Activated CD4-positive, CD25-positive, alpha-beta regulatory T cell treated with anti-CD3 and anti-CD28 coated beads, Interleukin-2, amount 50 U/mL, for 16 hours (primary cell): ENCODE measurements around the gene SBNO2.

Experiments used
- DNase-seq: peaks from one replicate; pipeline ENCODE4 v3.0.0-alpha.2; 2020; ENCODE audit warnings: low read depth, low spot score

SBNO2 gene

DNA sequence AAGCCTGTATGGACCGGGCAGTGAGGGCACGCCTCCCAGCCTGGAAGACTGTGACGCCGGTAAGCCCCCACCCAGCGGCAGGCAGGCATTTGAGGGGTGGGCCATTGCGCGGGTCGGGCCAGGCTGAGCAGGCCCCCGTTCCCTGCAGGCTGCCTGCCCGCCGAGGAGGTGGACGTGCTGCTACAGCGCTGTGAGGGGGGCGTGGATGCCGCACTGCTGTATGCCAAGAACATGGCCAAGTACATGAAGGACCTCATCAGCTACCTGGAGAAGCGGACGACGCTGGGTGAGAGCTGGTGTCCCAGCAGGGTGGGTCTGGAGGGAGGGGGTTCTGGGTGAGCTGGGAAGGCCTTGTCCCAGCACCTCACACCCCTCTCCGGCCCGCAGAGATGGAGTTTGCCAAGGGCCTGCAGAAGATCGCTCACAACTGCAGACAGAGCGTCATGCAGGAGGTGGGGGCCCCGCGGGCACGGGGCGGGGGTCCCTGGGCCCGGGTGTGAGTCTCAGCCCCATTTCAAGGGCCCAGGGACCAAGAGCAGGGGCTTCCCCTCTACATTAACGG, 100.0 kb downstream of the SBNO2 start:
- DNase-seq = no peak

DNA sequence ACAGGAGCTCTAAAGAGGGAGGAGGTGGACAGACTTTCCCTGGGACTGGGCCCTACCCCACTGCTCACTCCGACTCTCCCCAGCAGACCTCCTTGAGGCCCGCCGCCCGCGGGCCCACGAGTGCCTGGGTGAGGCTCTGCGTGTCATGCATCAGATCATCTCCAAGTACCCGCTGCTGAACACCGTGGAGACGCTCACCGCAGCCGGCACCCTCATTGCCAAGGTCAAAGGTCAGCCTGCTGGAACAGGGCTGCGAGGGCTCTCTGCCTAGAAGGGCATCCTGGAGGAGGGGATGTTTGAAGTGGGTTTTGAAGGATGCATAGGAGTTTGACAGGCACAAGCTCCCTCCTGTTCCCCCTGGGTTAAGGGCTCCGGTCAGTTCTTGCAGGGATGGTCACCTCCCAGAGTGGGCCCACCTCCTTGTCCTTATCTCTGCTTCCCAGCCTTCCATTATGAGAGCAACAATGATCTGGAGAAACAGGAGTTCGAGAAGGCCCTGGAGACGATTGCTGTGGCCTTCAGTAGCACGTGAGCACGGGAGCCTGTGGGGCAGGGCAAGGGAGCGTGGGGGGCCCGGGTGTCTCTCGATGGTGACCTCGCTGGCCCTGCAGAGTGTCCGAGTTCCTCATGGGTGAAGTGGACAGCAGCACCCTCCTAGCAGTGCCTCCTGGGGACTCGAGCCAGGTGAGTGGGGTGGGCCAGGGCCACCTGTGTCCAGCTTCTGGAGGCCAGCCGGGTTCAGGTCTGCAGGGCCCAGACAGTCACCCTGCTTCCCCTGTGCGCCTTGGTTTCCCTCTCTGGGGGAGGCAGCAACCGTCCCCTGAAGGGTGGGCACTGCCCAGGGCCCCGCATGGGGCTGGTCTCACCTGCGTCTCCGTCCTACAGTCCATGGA, 100.8 kb downstream of the SBNO2 start:
- no peak for DNase-seq

DNA sequence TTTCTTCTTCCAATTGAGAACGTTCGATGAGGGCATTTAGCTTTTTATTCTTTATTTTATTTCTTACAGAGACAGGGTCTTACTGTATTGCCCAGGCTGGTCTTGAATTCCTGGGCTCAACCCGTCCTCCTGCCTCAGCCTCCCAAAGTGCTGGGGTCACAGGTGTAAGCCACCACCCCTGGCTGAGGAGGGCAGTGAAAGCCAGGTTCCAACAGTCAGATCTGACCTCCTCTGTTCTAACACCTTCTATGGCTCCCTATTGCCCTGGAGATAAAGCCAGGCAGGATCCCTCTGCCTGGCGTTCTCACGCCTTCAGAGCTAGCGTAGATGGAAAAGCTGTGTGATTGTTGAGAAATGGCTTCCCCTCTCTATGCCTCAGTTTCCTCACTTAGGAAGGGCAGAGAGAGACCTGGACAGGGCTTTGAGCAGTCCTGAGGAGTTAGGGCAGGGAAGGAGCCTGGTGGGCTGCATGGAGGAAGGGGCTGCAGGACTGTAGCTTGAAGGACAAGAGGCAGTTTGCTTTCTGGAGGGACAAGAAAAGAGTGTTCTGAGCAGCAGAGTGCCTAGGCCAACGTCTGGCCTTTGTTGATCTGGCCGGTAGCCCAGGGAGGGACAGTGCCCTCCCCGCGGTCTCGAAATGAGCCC, 101.6 kb downstream of the SBNO2 start:
- no peak for DNase-seq

DNA sequence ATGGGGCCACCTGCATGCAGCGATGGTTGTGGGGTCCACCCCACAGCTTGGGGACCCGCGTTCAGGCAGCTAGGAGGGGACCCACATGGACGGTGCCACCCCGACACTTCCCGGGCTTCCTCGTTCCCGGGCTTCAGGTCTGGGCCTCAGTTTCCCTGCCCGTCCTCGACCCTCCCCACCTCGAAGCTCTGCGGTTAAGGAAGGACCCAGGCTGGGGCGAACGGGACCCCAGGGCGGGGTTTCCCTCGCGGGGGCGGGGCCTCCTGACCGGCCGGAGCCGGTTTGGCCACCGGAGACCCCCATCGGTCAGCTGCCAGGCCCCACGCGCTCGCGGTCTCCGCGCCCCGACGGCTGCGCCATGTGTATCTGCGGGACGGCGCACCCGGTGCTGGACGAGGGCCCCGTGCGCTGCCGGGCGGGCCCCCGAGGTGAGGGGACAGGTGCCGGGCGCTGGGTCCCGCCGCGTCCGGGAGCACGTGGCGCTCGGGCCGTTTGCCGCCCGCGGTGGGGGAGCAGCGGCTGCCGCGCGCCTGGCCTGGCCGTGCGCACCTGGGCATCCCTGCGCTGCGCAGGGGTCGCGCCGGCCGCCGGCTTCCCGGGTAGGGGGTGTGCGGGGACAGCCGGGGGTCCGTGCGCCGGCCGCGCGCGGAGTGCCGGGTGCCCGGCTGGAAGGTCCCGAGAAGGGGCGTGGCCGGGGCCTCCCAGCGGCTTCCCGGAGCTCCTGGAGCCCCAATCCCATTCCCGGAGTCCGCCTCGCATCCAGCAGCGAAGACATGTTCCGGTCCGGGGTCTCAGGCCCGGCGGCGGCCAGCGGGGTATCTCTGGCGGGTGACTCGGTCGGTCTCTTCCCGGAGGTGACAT, 102.9 kb downstream of the SBNO2 start:
- DNase-seq = no peak

DNA sequence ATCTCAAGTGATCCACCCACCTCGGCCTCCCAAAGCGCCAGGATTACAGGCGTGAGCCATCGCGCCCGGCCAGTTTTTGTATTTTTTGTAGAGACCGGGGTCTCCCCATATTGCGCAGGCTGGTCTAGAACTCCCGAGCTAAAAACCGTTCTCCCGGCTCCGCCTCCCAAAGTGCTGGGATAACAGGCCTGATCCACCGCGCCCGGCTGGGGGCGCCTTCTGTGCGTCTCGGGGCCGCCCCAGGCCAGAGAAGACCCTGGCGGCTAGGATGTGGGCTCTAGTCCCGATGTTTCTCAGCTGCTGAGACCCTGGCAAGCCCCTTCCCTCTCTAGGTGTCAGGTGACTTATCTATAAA, 103.5 kb downstream of the SBNO2 start:
- DNase-seq = no peak

DNA sequence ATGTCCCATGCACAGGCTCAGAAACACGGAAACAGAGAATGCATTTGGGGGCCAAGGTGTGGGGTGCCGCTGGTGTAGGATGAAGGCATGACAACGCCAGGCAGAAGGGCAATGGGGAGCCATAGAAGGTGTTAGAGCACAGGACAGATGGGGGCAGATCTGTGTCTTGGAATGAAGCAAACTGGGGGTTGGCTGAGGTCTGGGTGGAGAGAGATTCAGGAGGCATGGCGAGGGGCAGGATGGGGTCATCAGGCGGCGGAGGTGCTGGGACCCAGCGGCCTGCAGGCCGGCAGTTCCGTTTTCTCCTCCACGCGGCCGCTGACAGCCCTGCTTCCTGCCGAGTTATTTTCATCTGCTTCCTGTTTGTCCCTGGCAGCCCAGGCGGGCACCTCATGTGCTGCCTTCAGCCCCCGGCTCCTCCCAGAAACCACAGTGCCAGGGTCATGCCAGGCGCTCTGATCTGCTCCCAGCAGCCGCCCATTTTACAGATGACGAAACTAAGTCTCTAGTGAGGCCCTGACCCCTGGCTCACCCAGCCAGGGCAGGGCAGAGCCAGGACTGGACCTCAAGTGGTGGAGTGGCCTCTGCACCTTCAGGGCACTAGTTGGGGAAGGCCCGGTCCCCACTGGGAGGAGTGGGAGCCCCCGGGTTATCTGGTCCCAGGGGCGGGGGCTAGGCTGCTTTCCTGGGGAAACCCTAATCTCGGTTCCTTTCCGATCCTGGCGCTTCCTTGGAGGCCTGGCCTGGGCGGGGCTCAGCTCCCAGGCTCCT, 104.9 kb downstream of the SBNO2 start:
- DNase-seq = peak; percentile 47

DNA sequence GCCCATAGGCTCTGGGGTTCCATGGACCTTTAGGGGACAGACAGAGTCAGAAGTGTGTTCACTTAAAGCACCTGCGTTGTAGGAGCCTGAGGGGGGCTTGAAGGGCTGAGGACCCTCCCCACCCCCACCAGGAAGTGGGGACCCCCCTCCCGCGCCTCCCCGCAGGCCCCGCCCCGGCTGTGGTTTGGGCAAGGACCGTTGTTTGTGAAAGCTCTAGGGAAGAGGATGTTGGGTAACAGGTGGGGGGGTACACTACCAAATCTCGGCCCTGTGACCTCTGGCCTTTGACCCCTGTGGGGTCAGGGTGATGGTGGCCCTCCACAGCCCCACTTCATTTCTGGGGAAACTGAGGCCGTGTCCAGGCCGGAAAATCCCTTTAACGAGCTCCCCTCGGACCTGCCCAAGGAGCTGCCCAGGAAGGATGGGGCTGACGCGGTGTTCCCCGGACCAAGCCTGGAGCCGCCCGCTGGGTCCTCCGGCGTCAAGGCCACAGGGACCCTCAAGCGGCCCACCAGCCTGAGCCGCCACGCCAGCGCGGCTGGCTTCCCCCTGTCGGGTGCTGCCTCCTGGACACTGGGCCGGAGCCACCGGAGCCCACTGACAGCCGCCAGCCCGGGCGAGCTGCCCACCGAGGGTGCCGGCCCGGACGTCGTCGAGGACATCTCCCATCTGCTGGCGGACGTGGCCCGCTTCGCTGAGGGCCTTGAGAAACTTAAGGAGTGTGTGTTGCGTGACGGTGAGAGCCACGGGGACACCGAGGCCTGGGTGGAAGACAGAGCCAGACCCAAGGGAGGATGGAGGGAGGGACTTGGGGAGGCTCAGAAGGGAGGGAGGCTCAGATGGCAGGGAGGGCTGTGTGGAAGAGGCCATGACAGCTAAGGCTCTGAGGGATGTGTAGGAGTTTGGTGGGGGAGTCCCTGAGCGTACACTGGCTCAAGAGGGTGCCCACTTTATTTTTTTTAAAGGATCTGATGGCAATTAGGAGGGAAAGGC, 105.8 kb downstream of the SBNO2 start:
- no peak for DNase-seq

DNA sequence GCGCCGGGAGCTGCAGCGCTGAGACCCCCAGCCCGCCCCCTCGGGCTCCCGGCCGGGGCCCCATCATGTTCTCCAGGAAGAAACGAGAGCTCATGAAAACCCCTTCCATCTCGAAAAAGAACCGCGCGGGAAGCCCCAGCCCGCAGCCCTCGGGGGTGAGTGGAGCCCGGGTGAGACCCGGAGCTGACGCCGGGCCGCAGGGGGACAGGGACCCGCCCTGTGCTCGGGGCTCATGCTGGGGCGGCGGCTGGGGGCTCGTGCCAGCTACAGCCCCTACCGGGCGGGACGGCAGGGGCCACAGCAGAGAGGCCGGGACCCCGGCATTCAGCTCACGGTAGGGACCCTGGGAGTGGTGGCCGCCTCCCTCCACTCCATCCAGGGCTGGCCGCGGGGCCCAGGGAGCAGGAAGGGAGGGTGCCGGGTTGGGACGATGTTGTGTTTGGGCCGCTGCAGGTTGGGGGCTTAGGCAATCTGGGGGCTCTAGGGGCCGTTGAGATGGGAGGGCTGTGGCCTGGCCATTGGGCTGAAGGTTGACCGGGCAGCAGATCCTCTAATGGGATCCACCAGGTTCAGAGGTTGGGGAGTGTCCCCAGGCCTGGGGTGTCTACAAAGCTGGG, 106.6 kb downstream of the SBNO2 start:
- DNase-seq = no peak

DNA sequence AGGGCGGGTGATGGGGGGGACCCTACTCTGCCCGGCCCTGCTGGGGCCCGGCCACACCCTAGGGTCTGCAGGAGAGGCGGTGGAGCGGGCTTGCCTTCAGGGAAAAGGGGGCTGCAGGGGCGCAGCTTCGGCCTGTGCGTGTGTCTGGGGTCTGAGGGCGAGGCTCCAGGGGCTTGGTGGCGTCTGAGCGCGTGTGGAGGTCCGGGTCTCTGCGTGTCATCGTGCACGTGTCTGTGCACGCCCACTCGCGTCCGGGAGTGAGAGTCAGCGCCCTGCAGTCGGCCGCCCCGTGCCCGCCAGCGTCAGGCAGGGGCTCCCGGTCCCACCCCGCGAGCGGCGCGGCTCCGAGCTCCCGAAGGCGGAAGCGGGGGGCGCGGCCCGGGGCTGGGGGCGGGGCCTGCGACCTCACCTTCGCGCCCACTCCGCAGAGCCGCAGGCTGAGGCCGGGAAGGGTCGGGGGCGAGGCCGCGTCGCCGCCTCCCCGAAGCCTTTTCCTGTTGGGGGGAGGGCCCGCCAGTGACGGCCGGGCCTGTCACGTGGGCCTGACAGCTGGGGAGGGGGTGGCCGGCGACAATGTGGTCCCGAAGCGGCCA, 107.2 kb downstream of the SBNO2 start, which contains the start of gene ARHGAP45:
Gene ARHGAP45, plus strand, starts transcription at position 420 of the 593 bp plus-strand sequence. CDS start 239 bp downstream, outside the sequence.
- peak; percentile 72 for DNase-seq

DNA sequence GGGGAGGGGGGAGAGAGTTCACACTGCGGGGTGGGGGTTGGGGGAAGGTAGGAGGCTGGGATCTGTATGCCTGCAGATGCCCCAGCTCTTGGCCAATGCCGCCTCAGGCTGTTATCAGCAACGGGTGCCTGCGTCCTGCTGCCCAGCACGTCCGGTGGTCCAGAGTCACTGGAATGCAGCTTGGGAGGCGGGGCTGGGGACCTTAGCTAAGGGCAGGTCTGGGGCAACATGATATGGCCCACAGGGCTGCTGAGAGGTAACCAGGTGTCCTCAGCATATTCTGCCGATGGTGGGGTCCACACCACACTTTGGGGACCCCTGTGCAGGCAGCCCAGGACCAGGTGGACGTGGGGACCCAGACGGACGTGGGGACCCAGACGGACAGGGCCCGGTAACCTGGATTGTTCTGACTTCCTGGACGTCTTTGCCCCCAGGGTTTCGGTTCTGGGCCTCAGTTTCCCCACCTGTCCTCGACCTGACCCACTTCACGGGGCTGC, 107.8 kb downstream of the SBNO2 start:
- DNase-seq = no peak

DNA sequence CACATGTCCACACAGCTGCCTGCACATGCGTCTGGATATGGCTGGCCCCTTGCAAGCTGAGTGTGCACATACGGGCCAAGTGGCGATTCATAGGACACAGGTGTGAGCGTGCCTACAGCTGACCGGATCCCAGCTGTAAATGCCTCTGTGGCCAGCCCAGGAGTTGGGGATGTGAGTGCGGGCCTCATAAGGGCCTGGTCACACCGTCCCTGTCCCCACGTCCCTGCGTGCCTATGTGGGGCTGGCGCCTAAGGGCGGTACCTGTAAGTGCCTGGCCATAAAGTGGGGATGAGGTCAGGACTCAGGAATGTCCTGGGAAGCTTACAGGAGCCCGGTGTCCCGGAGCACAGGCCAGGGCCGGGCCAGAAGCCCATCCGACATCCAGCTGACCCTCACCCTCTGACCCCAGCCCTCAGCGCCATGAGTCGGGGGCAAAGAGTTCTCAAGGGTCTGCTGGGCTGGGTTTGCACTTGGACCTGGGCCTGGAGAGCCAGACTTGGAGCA, 108.4 kb downstream of the SBNO2 start:
- no peak for DNase-seq

DNA sequence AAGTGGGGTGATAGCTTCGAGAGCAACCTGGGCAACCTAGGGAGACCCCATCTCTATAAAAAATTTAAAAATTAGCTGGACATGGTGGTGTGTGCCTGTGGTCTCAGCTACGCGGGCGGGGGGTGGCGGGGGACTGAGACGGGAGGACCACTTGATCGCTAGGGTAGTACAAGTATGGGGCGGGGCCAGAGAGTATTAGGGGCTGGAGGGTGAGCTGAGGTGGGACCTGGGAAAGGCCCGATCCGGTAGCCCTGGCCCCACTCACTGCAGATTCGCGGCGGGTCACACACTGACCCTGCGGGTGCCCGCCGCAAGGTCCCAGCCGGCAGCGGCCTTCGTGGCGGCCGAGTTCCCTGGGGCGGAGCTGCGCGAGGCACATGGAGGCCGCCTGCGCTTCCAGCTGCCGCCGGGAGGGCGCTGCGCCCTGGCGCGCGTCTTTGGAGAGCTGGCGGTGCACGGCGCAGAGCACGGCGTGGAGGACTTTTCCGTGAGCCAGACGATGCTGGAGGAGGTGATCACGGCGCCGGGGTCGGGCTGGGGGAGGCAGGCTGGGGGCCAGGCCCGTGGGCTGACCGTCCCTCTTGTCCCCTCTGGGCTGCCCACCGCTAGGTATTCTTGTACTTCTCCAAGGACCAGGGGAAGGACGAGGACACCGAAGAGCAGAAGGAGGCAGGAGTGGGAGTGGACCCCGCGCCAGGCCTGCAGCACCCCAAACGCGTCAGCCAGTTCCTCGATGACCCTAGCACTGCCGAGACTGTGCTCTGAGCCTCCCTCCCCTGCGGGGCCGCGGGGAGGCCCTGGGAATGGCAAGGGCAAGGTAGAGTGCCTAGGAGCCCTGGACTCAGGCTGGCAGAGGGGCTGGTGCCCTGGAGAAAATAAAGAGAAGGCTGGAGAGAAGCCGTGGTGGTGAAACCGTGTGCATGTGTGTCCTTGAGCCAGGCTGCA, 109.1 kb downstream of the SBNO2 start:
- no peak for DNase-seq

DNA sequence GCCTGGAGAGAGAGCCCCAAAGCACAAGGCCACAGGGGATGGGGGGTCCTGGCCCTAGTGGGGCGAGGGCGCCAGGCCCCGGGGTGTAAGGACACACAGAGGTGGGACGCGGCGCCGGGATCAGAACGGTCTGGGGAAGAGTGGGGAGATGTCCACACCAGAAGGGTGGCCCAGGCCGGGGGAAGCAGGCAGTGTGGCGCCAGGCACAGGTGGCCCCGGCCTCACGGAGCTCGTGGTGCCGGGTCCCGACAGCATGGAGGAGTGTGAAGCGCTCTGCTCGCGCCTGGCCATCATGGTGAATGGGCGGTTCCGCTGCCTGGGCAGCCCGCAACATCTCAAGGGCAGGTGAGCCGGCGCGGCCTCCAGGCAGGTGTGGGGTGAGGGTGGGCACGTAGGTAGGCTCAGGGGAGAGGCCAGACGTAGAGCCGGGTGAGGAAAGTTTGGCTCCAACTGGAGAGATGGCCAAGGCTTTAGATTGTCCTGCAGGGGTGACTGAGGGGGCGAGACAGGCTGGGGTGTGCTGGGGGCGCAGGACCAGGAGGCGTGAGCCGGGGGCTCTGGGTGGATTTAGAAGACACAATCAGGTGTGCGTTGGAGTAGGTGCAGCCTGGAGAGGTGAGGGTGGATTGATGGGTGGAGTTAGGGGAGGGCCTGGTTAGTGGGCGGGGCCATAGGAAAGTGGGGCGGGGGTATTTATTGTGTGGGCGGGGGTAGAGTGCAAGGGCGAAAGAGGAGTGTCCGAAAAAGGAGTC, 110.0 kb downstream of the SBNO2 start:
- no peak for DNase-seq

DNA sequence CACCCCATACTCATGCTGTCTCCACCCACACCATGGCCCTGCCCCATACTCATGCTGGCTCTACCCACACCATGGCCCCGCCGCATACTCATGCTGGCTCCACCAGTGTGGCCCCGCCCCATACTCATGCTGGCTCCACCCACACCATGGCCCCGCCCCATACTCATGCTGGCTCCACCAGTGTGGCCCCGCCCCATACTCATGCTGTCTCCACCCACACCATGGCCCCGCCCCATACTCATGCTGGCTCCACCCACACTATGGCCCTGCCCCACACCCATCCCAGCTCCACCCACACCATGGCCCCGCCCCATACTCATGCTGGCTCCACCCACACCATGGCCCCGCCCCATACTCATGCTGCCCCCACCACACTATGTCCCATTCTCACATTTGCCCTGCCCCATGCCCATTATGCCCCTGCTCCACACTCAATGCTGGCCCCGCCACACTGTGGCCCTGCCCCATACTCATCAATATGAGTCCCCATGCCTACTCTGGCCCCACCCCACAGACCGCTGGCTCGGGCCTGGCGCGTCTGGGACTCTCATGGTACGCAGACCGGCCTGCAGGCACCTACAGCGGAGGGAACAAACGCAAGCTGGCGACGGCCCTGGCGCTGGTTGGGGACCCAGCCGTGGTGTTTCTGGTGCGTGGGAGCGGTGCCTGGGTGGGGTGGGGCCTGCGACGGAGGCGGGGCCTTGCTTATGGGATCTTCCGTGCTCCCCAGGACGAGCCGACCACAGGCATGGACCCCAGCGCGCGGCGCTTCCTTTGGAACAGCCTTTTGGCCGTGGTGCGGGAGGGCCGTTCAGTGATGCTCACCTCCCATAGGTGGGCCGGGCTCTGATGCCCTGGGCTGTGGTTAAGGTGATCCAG, 110.8 kb downstream of the SBNO2 start:
- no peak for DNase-seq

DNA sequence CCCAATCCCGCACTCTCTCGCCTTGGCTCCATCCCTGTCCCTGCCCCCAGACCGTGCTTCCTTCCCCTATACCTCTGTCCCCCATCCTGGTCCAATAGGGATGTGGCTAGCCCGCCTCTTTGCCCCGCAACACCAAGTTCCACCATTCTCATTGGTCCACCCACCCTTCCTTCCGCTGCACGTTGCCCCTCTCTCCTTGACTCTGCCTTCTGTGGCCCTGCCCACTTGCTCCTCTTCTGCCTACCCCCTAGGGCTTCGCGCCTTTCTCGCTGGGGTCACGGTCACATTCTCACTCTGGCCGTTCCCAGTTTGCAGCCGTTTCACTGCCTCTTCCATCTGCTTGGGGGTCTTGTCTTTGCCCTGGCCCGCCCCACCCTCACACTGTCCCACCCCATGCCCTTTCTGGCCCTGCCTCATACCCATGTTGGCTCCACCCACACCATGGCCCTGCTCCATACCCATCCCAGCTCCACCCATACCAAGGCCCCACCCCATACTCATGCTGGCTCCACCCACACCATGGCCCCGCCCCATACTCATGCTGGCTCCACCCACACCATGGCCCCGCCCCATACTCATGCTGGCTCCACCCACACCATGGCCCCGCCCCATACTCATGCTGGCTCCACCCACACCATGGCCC, 111.6 kb downstream of the SBNO2 start:
- DNase-seq = no peak
